HG03520 (cell line): ENCODE measurements around the gene NME4.

Source experiments
- ATAC-seq: cut with Tn5 transposase; IDR thresholded peaks from one replicate; pipeline ENCODE4 v1.9.1; 2021; ENCODE audit warnings: mild to moderate bottlenecking, moderate library complexity; ENCODE audit not compliant: unreplicated experiment

NME4 gene

DNA sequence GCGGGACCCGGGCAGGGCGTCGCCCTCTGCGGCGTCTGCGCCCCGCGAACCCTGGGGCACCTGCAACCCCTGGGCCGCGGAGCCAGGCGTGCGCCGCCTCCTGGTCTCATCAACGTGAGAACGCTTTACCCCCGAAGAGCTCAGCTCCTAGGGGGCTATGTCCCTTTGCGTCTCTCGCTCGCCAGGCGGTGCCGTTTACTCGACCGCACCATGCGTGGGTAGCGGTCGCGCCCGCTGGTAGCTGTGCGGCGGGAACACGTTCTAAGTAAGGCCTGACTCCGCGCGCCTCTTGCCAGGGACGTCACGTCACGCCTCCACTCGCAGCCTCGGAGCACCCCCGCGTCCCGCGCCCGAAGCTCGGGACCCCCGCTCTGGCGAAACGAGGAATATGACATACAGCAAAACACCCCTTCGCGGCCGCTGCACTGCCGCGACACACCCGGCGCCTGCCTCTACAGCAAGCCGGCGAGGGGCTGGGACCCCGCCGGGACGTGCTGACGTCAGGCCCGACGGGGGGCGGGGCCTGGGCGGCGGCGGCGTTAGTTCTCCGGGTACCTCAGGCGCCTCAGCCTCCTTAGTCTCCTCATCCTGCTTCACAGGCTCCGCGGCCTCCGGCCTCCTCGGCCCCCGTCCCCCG, 28.2 kb downstream of the NME4 start, which contains the start of gene RAB11FIP3:
TSS of gene RAB11FIP3 (plus strand) at position 568 of the 637 bp plus-strand sequence. CDS start 358 bp downstream, outside the sequence.
- peak; percentile 66 for ATAC-seq

- peak; percentile 29 for ATAC-seq
Observed at GRCh38 chr16:425740-426114, 28.7 kb downstream of the NME4 start.

- ATAC-seq, result peak; percentile 31
Observed at GRCh38 chr16:426115-426905, 29.3 kb downstream of the NME4 start.

DNA sequence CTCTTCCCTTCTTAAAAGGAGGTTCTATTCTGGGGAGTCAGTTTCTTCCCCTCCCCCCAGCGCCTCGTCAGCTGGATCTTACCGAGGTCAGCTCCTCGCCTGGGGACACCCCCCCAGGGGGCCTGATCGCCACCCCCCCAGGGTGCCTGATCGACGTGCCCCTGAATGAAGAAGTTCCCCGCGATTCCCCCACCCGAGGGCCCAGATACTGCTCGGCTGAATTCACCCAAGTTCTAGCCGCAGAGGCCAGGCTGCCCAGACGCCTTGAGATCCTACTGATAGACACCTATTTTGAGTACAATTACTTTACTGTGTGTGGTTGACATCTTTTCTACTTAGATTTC, 29.9 kb downstream of the NME4 start:
- no peak for ATAC-seq

DNA sequence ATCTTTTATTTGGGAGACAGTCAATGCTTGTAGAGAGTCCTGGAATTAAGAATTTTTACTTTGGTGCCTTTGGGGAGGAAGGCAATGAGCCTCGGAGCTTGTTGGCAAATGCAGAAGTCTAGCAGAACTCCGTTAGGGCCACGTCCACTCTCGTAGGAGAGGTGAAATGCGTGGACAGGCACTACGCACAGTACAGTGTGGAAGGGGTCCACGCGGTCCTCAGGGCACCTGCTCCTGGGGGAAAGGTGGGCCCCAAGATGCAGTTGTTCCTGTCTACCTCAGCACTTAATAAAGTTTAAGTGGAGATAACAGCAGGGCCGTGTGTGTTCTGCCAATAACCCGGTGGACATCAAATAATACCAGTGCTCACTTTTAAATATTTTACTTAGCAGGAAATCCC, 30.3 kb downstream of the NME4 start:
- ATAC-seq, result no peak

DNA sequence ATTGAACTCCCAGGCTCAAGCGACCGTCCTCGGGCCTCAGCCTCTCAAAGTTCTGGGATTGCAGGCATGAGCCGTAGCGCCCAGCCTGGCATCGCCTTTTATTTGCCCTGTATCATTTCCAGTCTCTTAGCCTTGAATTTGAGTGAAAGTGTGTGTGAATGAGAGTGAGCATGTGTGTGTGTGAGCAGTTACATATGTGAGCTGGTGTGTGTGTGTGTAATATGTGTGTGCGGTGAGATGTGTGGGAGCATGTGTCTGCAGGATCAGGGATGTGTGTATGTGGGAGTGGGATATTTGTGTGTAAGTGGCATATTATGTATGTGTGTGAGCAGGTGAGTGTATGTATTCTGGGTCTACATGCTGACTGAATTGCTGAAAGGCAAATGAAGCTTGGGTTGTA, 33.9 kb downstream of the NME4 start:
- no peak for ATAC-seq

GRCh38 chr16:440627-441026, 43.6 kb downstream of the NME4 start:
- ATAC-seq, result no peak

DNA sequence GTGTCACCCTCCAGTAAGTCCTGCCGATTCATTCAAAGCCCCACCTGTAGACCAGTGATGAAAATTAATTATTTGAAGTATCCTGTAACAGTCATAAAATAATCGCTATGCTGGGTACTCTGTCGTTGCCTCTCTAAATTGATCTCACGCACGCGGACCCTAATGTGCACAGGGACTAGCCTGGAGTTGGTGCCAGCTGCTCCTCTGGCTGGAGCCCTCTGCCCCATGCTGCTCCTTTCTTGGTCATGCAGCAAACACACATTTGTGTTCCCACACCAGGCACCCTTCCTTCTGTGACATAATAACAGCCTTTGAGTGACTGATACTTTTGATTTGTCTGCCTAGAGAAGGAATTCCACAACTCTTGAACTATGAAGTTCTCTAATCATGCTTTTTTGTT, 44.4 kb downstream of the NME4 start:
- ATAC-seq, result no peak

DNA sequence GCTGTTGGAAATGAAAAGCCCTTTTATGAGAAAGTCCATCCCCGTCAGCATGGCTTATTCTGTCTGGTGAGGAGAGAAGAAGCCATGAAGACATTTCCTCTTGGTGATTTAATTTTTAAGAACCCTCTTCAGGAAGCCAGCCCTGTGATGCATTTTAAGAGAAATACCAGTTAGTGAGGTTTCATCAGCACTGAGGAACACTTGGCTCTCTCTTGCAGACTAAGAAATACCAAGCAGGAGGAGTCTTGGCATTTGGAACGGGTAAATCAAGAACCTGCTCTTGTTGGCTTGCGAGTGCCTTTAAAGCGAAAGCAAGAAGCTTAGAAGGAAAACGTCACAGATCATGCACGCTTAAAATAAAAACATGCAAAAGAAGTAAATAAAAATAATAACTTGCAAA, 46.0 kb downstream of the NME4 start:
- no peak for ATAC-seq

DNA sequence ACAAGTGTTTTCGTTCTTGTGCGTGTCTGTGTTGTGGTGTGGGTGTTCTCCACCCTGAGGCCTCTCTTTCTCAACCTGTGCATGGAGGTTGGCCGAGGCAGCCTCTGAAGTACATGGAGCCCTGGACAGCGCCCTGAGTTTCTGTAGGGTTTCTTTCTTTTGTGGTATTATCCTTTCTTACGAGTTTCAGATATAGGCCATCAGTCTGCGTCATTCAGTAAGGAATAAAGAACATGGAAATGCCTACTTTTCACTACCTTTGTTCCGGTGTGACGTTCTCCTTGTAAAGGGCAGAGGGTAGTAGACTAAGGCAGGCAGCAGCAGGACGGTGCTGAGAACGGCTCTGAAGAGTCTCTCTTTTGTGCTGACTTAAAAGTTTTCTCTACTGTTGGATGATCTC, 47.0 kb downstream of the NME4 start:
- ATAC-seq, result no peak

- no peak for ATAC-seq
Observed at GRCh38 chr16:445566-445965, 48.6 kb downstream of the NME4 start.
